ENCODE data around the gene PPRC1.

Gene PPRC1

GRCh38 chr10:102196893-102197292 is 64.1 kb downstream of the PPRC1 start:
- no peak for DNase-seq

- no peak for DNase-seq
These were observed 65.2 kb downstream of the PPRC1 start for GRCh38 chr10:102198027-102198426.

All from CD4-positive, alpha-beta T cell treated with Interferon gamma for 1 hour (primary cell).